ENCODE measurements around the gene C1orf232. TPM values are rescaled to one million over a fixed set of nuclear protein-coding genes. Genes with fewer than 3 reads are reported as not detected.

The C1orf232 gene
- total RNA-seq, 2 experiments from 2014 or later: not detected

- Mint-ChIP-seq H3K27me3 (no peaks in the 10 kb centered on the region), H3K27ac (no peak overlapping the region), H3K4me1 (ENCODE audit: low read depth) (peaks cover 30% of the 10 kb centered on the region), H3K36me3 (peaks cover 14% of the 10 kb centered on the region), H3K4me3 (no peak overlapping the region), H3K9me3 (no peaks in the 10 kb centered on the region)
- intact Hi-C loops (cut with micrococcal nuclease): loop anchor here (5.0 kb wide), 2 partner anchors 163 to 358 kb away; partner anchors contain the start of gene HMGN2
- no peak for DNase-seq
- POLR2A ChIA-PET: interaction anchor here (0.8 to 3.0 kb wide), 2 partner anchors 9 to 12 kb away, joined by 3 to 24 read pairs; no protein-coding TSS in a partner anchor
- CTCF ChIA-PET: interaction anchor here (1.3 to 3.5 kb wide), 6 partner anchors 9 to 119 kb away, joined by 3 to 28 read pairs (median 8); partner anchors contain the start of gene CEP85
These were observed 54.4 kb downstream of the C1orf232 start for GRCh38 chr1:26114165-26114927.

Other genes with a start within 250 kb of the C1orf232 start
- gene PAFAH2, start 170.9 kb downstream of the C1orf232 start, total RNA-seq: 1 to 10 TPM; 5.9 to 7.3 TPM
- gene EXTL1, start 147.2 kb downstream of the C1orf232 start, total RNA-seq: not detected
- gene SLC30A2, start 122.8 kb downstream of the C1orf232 start, total RNA-seq: not detected
- under 1 TPM; 0.17 to 0.19 TPM for gene TRIM63, start 101.3 kb downstream of the C1orf232 start, total RNA-seq
- 10 to 100 TPM; 14.9 to 15.2 TPM for gene PDIK1L, start 57.1 kb downstream of the C1orf232 start, total RNA-seq
- not detected for gene FAM110D, start 9.9 kb downstream of the C1orf232 start, total RNA-seq
- gene ZNF593, start 945 bp upstream of the C1orf232 start, total RNA-seq: 10 to 100 TPM; 37.4 to 38.0 TPM
- not detected for gene ZNF593OS, start 2.9 kb upstream of the C1orf232 start, total RNA-seq
- 1 to 10 TPM; 1.3 to 1.5 TPM for gene CNKSR1, start 8.5 kb upstream of the C1orf232 start, total RNA-seq
- gene CATSPER4, start 21.6 kb upstream of the C1orf232 start, total RNA-seq: not detected
- 10 to 100 TPM; 30.3 to 32.6 TPM for gene CEP85, start 65.2 kb upstream of the C1orf232 start, total RNA-seq
- gene SH3BGRL3, start 111.1 kb upstream of the C1orf232 start, total RNA-seq: 100 to 1,000 TPM; 305 to 320 TPM
- gene UBXN11, start 137.7 kb upstream of the C1orf232 start, total RNA-seq: 10 to 100 TPM; 24.5 to 26.1 TPM
- gene CD52, start 149.0 kb upstream of the C1orf232 start, total RNA-seq: 100 to 1,000 TPM; 261 to 291 TPM
- 1 to 10 TPM; 1.3 to 1.6 TPM for gene CRYBG2, start 185.2 kb upstream of the C1orf232 start, total RNA-seq
- gene ZNF683, start 203.8 kb upstream of the C1orf232 start, total RNA-seq: not detected
- not detected for gene LIN28A, start 241.9 kb upstream of the C1orf232 start, total RNA-seq

All from activated CD4-positive, alpha-beta memory T cell treated with anti-CD3 and anti-CD28 coated beads for 36 hours (primary cell).